Tibial artery (tissue), 4 donors: ENCODE data around the gene SPATA2.

Source experiments
- DNase-seq, 2 donors: peaks; one replicate each; pipeline ENCODE4 v3.0.0-alpha.2; 2019
- H3K27ac ChIP-seq, 2 donors: fragments of 200-600 bp; sonication (generic) in 1 of 2; 1 replicate in 1 of 2; 2 replicates in 1 of 2; pipeline ENCODE4 v1.5.1; 2018 to 2019; ENCODE audit warnings: mild to moderate bottlenecking in 1 of 2
- H3K27me3 ChIP-seq, 2 donors: fragments of 200-600 bp; sonication (generic) in 1 of 2; one replicate each; pipeline versions ENCODE4 v1.5.1 to v1.6.0; 2016 to 2019
- H3K36me3 ChIP-seq, 3 donors: fragments of 200-600 bp; sonication (generic) in 2 of 3; one replicate each; pipeline ENCODE4 v1.5.1; 2016 to 2019; ENCODE audit warnings: mild to moderate bottlenecking in 2 of 3
- H3K4me1 ChIP-seq, 4 donors: fragments of 200-600 bp; sonication (generic) in 2 of 4; 1 replicate in 3 of 4; 2 replicates in 1 of 4; pipeline ENCODE4 v1.5.1; 2016 to 2019
- H3K4me3 ChIP-seq, 2 donors: fragments of 200-600 bp; sonication (generic) in 1 of 2; 1 replicate in 1 of 2; 2 replicates in 1 of 2; pipeline ENCODE4 v1.5.1; 2018 to 2019; ENCODE audit warnings: mild to moderate bottlenecking in 2 of 2
- H3K9me3 ChIP-seq, 3 donors: fragments of 200-600 bp; sonication (generic) in 1 of 3; one replicate each; pipeline ENCODE4 v1.5.1; 2016 to 2019
- CTCF ChIP-seq, 2 experiments: fragments of 200-600 bp in 1 of 2; fragments of 450-650 bp in 1 of 2; IDR thresholded peaks; one replicate each; pipeline ENCODE4 v1.5.1; 2017 to 2019; ENCODE audit warnings: antibody characterized with exemption in 2 of 2, mild to moderate bottlenecking in 1 of 2, moderate library complexity in 1 of 2
- intact Hi-C: fragments of 100-400 bp; cut with DNase I; formaldehyde crosslinking; loops from one replicate; pipeline ENCODE4 v1.15.0; 2023; ENCODE audit warnings: low total_unique reads

SPATA2 gene

DNA sequence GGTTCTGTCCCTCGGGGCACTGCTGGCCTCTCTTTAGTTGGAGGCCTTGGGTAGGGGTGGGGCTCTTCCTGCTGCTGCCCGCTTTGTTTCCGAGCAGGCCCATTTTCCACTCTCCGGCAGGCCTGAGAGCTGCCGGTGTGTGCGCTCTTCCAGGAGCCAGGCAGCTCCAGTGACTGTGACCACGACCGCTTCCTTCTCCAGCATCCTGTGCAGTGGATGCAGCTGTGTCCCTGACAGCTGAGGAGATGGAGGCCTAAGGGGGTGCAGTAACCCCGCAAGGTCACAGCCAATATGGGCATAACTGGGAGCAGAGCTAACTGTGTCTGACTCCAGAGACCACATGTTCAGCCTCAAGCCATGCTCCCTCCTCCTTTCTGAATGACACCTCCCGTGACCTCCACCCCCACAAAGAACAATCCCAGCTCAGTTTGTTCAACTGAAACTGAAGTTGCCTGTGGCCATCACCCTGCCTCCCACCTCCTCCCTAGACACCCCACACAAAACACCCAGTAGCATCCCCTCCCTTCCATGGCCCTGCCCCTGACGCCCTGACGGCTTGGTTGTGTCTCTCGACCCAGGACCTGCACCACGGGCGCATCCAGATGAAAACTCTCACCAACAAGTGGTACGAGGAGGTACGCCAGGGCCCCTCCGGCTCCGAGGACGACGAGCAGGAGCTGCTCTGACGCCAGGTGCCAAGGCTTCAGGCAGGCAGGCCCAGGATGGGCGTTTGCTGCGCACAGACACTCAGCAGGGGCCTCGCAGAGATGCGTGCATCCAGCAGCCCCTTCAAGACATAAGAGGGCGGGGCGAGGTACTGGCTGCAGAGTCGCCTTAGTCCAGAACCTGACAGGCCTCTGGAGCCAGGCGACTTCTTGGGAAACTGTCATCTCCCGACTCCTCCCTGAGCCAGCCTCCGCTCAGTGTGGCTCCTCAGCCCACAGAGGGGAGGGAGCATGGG lies 27.8 kb downstream of the SPATA2 start:
- no peaks in the 10 kb centered on the region for H3K27me3 ChIP-seq
- H3K9me3 ChIP-seq = no peaks in the 10 kb centered on the region
- intact Hi-C loops = loop anchor here (5.0 to 10.0 kb wide), 3 partner anchors 35 to 353 kb away; no protein-coding TSS in a partner anchor
- H3K27ac ChIP-seq = peak overlapping the region; percentile 77 to 87
- no peak for TF ChIP-seq CTCF (IDR thresholded peaks at IDR 0.05)
- H3K36me3 ChIP-seq = peaks cover 10 to 62% (median 26%) of the 10 kb centered on the region in 3 donors
- H3K4me1 ChIP-seq = peaks cover 0 to 34% (median 33%) of the 10 kb centered on the region in 4 donors
- DNase-seq = peak in 1 of 2 donors; percentile 75
- no peak overlapping the region for H3K4me3 ChIP-seq

- no peak for TF ChIP-seq CTCF (IDR thresholded peaks at IDR 0.05)
- Histone ChIP-seq H3K9me3 (no peaks in the 10 kb centered on the region), H3K4me1 (peaks cover 0 to 35% (median 30%) of the 10 kb centered on the region in 4 donors), H3K27me3 (no peaks in the 10 kb centered on the region), H3K4me3 (no peak overlapping the region), H3K36me3 (peaks cover 10 to 70% (median 32%) of the 10 kb centered on the region in 3 donors), H3K27ac (peak overlapping the region; percentile 77 to 87)
- peak in 1 of 2 donors; percentile 64 for DNase-seq
- intact Hi-C loops = loop anchor here (5.0 to 10.0 kb wide), 3 partner anchors 34 to 352 kb away; no protein-coding TSS in a partner anchor
These were observed 28.6 kb downstream of the SPATA2 start for GRCh38 chr20:49886571-49887213.

- Histone ChIP-seq H3K27me3 (no peaks in the 10 kb centered on the region), H3K36me3 (peaks cover 10 to 75% (median 32%) of the 10 kb centered on the region in 3 donors), H3K27ac (peak overlapping the region; percentile 77 to 87), H3K4me3 (no peak overlapping the region), H3K9me3 (no peaks in the 10 kb centered on the region), H3K4me1 (peaks cover 0 to 39% (median 27%) of the 10 kb centered on the region in 4 donors)
- no peak for TF ChIP-seq CTCF (IDR thresholded peaks at IDR 0.05)
- DNase-seq = peak in 1 of 2 donors; percentile 35
- intact Hi-C loops = loop anchor here (5.0 to 10.0 kb wide), 3 partner anchors 33 to 351 kb away; no protein-coding TSS in a partner anchor
These were observed 29.6 kb downstream of the SPATA2 start for GRCh38 chr20:49885558-49886332.

- H3K27ac ChIP-seq = no peak overlapping the region
- TF ChIP-seq CTCF (IDR thresholded peaks at IDR 0.05) = no peak
- H3K27me3 ChIP-seq = no peaks in the 10 kb centered on the region
- H3K36me3 ChIP-seq = peaks cover 10 to 73% (median 40%) of the 10 kb centered on the region in 3 donors
- intact Hi-C loops = loop anchor here (10.0 kb wide), 1 partner anchor 349 kb away; no protein-coding TSS in a partner anchor
- DNase-seq = peak in 1 of 2 donors; percentile 53
- H3K4me1 ChIP-seq = peaks cover 0 to 53% (median 30%) of the 10 kb centered on the region in 4 donors
- no peak overlapping the region for H3K4me3 ChIP-seq
- no peaks in the 10 kb centered on the region for H3K9me3 ChIP-seq
These were observed 32.0 kb downstream of the SPATA2 start for GRCh38 chr20:49883246-49883802.
